ENCODE data around the gene YBX2.

YBX2 gene

DNA sequence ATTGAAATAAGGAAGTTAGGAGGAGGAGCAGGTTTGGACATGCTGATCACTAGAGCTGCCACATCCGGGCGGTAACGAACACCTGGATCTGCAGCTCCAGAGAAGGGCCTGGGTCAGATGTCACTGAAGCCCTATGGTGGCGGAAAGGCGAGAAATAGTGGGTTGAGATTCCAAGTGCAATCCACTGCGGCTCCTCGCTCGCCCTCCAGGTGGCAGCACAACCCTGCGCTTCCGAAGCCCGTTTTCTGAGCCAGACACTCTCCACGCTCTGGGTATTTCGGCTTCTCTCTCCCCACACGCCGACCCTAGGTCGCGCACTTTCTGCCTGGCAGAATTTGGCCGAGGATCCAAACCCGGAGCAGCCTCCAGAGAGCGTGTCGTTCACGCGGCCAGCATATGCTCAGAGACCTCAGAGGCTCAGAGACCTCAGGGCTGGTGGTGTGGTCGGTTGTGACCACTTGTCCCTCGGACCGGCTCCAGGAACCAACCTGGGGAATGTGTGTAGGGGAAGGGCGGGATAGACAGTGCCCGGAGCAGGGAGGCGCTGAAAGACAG, 13.8 kb downstream of the YBX2 start:
- DNase-seq (ENCODE audit: insufficient read length, low spot score): peak; percentile 91
- peak; percentile 99 for FAIRE-seq

GRCh38 chr17:7279448-7279847, 15.0 kb downstream of the YBX2 start:
- FAIRE-seq (no peak), DNase-seq (ENCODE audit: insufficient read length, low spot score) (no peak)

DNA sequence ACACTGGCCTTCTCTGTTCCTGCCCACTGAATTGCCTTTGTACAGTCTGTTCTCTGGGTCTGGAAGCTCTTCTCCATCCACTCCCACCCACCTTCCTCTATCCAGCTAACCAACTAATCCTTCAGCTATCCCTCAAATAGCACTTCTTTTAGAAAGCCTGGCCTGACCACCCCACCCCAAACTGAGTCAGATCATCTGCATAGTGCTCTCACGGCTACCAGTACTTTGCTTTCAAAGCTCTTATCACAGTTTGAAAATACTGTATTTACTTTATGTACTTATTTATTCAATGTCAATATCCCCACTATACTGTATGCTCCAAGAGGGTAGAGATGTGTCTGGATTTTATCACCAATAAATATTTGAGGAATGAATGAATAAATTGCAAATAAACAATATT, 27.7 kb downstream of the YBX2 start:
- no peak for DNase-seq (ENCODE audit: insufficient read length, low spot score)
- FAIRE-seq: no peak

DNA sequence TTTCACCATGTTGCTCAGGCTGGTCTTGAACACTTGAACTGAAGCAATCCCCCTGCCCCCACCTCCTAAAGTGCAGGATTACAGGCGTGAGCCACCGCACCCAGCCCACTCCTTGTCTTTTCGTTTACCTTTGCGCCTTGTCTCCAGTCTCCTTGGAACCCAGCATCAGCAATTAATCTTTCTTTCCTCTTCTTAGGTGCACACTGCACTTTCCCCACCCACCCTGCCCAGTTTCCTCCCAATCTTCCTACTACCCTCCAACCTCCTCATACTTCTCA, 30.7 kb downstream of the YBX2 start:
- FAIRE-seq (no peak), DNase-seq (ENCODE audit: insufficient read length, low spot score) (no peak)

- FAIRE-seq (peak; percentile 78), DNase-seq (ENCODE audit: insufficient read length, low spot score) (no peak)
Observed at GRCh38 chr17:7262935-7263800, 31.3 kb downstream of the YBX2 start.

GRCh38 chr17:7262192-7262934, 32.1 kb downstream of the YBX2 start, which contains the start of gene CLDN7:
Gene CLDN7, minus strand, starts transcription at chr17:7262478. Its CDS starts 435 bp downstream, at chr17:7262043.
- FAIRE-seq (no peak), DNase-seq (ENCODE audit: insufficient read length, low spot score) (no peak)

DNA sequence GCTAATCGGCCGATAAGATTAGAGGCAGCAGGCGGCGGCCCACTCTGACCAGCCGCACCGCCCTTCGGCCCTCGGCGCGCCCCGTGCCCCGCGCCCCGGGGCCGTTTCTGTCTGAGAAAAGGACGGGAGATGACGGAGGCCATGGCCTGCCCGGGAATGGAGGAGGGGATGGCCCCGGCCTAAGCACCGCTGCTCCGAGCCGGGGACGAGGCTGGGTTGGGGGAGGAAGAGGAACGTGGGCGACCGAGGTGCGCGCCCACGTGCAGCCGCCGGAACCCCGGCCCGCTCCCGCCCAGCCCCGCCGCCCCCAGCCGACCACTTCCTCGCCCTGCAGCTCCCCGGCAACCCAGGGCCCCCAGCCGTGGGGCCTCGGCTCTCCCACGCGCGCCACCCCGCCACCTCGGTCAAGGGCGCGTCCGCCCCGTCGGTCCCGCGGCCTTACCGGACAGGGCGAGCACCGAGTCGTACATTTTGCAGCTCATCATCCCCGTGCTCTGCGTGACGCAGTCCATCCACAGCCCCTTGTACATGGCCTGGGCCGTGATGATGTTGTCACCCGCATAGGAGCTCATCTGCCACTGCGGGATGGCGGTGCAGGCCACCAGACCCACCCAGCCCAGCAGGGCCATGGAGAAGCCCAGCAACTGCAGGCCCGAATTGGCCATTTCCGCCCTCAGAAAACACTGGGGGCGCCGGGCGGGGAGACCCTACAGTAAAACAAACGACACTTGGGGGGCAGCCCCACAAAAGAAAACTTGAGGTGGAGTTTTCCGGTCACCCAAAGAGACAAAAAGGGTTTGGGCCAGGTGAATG, 32.9 kb downstream of the YBX2 start:
- DNase-seq (ENCODE audit: insufficient read length, low spot score) (no peak), FAIRE-seq (no peak)

GRCh38 chr17:7260651-7261378, 33.6 kb downstream of the YBX2 start:
- FAIRE-seq (peak; percentile 31), DNase-seq (ENCODE audit: insufficient read length, low spot score) (no peak)

DNA sequence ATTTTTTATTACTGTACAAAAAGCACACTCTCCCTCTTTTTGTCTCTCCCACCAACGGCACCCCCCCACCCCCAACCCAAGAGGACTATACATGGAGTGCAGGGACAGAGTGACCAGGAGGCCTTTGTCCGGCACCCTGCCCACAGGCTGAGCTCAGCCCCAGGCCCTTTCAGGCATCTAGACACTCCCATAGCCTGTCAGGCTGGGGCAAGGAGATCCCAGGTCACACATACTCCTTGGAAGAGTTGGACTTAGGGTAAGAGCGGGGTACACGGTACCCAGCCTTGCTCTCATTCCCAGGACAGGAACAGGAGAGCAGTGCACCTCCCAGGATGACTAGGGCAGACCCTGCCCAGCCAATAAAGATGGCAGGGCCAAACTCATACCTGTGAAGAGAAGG, 34.3 kb downstream of the YBX2 start:
- DNase-seq (ENCODE audit: insufficient read length, low spot score) (no peak), FAIRE-seq (no peak)

GRCh38 chr17:7259555-7259889, 34.9 kb downstream of the YBX2 start:
- FAIRE-seq: no peak
- DNase-seq (ENCODE audit: insufficient read length, low spot score): no peak

DNA sequence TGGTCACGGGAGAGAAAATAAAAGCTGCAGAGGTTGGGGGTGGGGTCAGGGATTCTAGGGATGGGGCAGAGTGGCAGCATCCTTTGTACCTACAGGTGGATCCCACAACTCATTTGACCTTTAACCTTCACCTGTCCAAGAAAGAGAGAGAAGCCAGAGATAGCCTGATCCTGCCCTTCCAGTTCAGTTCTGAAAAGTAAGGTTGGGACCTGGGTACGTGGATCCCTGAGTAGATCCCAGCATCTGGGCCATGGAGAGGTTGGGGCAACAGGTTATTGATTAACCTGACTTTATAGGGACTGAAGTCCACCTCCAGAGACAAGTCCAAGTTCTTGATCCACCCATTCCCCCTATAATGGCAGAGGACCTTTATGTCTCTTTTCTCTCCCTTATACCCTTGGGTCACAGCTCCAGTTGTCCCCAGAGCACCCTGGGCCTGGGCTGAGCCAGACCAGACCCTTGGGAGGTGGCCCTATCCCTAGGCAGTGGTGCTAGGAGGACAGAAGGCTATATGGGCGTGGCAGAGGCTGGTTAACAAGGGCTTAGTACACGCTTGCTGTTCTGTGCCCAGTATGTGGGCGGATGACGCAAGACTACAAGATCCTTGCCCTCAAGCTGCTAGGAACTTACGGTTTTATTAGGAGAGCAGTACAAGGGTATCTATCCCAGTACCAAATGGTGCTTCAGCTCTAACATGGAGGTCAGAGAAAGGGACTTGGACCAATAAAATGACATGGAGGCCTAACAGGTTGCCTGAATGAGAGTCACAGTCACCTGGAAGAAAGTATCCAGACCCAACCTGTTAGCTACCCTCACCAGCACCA, 35.5 kb downstream of the YBX2 start:
- no peak for DNase-seq (ENCODE audit: insufficient read length, low spot score)
- no peak for FAIRE-seq

- FAIRE-seq: no peak
- DNase-seq (ENCODE audit: insufficient read length, low spot score): no peak
Observed at GRCh38 chr17:7256766-7257456, 37.5 kb downstream of the YBX2 start.

DNA sequence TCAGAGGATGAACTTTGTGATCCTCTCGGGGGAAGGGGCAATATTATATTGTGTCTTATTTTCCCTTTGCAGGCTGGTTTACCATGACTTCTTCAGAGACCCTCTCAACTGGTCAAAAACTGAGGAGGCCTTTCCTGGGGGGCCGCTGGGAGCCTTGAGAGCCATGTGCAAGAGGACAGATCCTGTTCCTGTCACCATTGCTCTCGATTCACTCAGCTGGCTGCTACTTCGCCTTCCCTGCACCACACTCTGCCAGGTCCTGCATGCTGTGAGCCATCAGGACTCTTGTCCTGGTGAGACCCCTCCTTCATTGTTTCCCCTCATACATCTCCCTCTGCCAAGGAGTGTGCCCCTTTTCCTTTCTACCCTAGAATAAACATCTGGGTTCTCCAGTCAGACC, 39.9 kb downstream of the YBX2 start:
- DNase-seq (ENCODE audit: insufficient read length, low spot score) (no peak), FAIRE-seq (no peak)

DNA sequence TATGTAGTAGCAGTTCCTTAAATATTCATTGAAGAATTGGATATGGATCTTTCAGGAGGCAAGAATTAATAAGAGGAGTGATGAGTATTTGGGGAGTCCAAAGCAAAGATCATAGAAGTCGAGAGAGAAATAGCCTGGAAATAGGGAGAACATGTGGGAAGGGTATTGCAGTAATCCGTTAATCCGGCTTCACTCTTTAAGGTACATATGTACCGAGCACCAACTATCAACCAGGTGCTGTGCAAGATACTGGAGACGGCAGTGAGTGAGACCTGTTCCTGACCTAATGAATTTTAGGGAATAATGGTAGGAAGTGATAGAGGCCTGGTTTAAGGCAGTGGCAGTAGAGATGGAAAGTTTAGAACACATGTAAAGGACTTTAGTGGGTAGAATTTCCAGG, 41.4 kb downstream of the YBX2 start:
- DNase-seq (ENCODE audit: insufficient read length, low spot score) (no peak), FAIRE-seq (no peak)

GRCh38 chr17:7252176-7253043, 42.0 kb downstream of the YBX2 start, which contains the start of gene ELP5:
Gene ELP5, plus strand, starts transcription at chr17:7252215. Its CDS starts 336 bp downstream, at chr17:7252551.
- FAIRE-seq (no peak), DNase-seq (ENCODE audit: insufficient read length, low spot score) (peak; percentile 91)

- DNase-seq (ENCODE audit: insufficient read length, low spot score) (peak; percentile 94), FAIRE-seq (peak; percentile 99)
Observed at GRCh38 chr17:7251661-7252175, 42.7 kb downstream of the YBX2 start, which contains the start of gene CTDNEP1. Gene CTDNEP1, minus strand, starts transcription at chr17:7251734. Its CDS starts 438 bp downstream, at chr17:7251296.

Measured in GM19239 (cell line).